ENCODE data around the gene TSPAN16.

Gene TSPAN16

DNA sequence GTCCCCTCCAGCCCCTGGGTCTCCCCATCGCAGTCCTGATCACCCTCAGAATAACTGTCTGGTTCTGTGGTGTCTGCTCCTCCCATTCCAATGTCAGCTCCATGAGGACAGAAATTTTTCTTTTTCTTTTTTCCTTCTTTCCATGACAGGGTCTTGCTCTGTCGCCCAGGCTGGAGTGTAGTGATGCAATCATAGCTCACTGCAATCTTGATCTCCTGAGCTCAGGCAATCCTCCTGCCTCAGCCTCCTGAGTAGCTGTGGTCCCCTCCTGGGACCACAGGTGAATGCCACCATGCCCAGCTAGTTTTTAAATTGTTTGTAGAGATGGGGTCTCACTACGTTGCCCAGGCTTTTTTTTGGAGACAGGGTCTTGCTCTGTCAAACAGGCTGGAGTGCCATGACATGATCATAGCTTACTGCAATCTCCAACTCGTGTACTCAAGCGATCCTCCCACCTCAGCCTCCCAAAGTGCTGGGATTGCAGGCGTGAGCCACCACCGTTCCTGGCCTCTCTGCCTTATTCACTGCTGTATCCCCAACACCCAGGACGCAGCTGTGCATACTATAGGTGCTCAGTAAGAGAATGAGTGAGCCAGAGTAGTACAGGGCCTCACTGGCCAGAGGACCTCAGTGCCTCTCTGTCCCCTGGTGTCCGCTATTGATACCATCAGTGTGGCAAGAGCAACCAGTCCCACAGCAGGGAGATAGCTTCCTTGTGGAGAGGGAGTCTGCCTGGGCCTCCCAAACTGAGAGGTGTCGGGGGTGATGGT is 28.5 kb upstream of the TSPAN16 start:
- H3K27me3 ChIP-seq (ENCODE audit: insufficient read depth, low read length, poor library complexity, severe bottlenecking), result no peaks in the 10 kb centered on the region
- H3K4me2 ChIP-seq (ENCODE audit: low read depth, low read length, poor library complexity, severe bottlenecking), result no peak overlapping the region
- no peaks in the 10 kb centered on the region for H3K79me2 ChIP-seq (ENCODE audit: insufficient read depth, low read length)
- H3K9ac ChIP-seq (ENCODE audit: low read depth, low read length, poor library complexity, severe bottlenecking), result no peak overlapping the region
- no peaks in the 10 kb centered on the region for H3K4me1 ChIP-seq (ENCODE audit: insufficient read depth, low read length, poor library complexity, severe bottlenecking)
- H2AFZ ChIP-seq (ENCODE audit: low read length), result no peak overlapping the region
- H3K9me2 ChIP-seq (replicated peaks; ENCODE audit: low read depth, low read length), result no peaks in the 10 kb centered on the region
- H3K36me3 ChIP-seq (ENCODE audit: insufficient read depth, low read length), result no peaks in the 10 kb centered on the region
- TF ChIP-seq, protein P1, sequence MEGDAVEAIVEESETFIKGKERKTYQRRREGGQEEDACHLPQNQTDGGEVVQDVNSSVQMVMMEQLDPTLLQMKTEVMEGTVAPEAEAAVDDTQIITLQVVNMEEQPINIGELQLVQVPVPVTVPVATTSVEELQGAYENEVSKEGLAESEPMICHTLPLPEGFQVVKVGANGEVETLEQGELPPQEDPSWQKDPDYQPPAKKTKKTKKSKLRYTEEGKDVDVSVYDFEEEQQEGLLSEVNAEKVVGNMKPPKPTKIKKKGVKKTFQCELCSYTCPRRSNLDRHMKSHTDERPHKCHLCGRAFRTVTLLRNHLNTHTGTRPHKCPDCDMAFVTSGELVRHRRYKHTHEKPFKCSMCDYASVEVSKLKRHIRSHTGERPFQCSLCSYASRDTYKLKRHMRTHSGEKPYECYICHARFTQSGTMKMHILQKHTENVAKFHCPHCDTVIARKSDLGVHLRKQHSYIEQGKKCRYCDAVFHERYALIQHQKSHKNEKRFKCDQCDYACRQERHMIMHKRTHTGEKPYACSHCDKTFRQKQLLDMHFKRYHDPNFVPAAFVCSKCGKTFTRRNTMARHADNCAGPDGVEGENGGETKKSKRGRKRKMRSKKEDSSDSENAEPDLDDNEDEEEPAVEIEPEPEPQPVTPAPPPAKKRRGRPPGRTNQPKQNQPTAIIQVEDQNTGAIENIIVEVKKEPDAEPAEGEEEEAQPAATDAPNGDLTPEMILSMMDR (conservative IDR thresholded peaks at IDR 0.05; ENCODE audit: low read length), result no peak
- TF ChIP-seq EZH2phosphoT487 (IDR thresholded peaks at IDR 0.05; ENCODE audit: borderline replicate concordance), result no peak
- H4K20me1 ChIP-seq (ENCODE audit: insufficient read depth, low read length, poor library complexity, severe bottlenecking), result no peaks in the 10 kb centered on the region
- no peak overlapping the region for H3K4me3 ChIP-seq (ENCODE audit: low read length, poor library complexity, severe bottlenecking)
- H3K9me3 ChIP-seq (ENCODE audit: insufficient read depth, low read depth, low read length), result no peaks in the 10 kb centered on the region
- H3F3A ChIP-seq (ENCODE audit: low read depth), result no peaks in the 10 kb centered on the region

DNA sequence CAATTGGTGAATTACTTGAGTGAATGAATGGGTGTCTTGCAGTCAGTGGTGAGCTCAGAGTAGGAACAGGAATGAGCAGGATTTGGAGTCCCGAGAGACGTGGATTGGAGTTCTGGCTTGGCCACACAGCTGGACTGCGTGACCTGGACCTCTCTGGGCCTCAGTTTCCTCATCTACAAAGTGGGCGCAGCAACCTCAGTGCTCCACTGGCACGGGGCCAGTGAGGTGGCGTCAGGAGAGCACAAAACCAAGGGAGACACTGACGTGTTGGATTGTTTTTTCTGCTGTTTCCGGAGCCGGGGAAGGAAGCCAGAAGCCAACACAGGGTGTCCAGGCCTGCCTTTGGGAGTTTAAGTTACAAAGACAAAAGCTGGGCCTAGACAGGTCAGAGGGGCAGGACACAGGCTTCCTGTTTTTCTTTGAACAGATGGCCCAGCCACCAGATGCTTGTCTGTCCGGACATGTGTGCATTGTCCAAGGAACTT is 27.1 kb upstream of the TSPAN16 start:
- H3K9me3 ChIP-seq (ENCODE audit: insufficient read depth, low read depth, low read length), result no peaks in the 10 kb centered on the region
- H3K4me3 ChIP-seq (ENCODE audit: low read length, poor library complexity, severe bottlenecking), result no peak overlapping the region
- no peaks in the 10 kb centered on the region for H3K27me3 ChIP-seq (ENCODE audit: insufficient read depth, low read length, poor library complexity, severe bottlenecking)
- H3K4me1 ChIP-seq (ENCODE audit: insufficient read depth, low read length, poor library complexity, severe bottlenecking), result no peaks in the 10 kb centered on the region
- TF ChIP-seq EZH2phosphoT487 (IDR thresholded peaks at IDR 0.05; ENCODE audit: borderline replicate concordance), result no peak
- TF ChIP-seq, protein P1 (conservative IDR thresholded peaks at IDR 0.05; ENCODE audit: low read length), result no peak
- no peak overlapping the region for H2AFZ ChIP-seq (ENCODE audit: low read length)
- H3K79me2 ChIP-seq (ENCODE audit: insufficient read depth, low read length), result no peaks in the 10 kb centered on the region
- no peak overlapping the region for H3K4me2 ChIP-seq (ENCODE audit: low read depth, low read length, poor library complexity, severe bottlenecking)
- H3K9ac ChIP-seq (ENCODE audit: low read depth, low read length, poor library complexity, severe bottlenecking), result no peak overlapping the region
- H3F3A ChIP-seq (ENCODE audit: low read depth), result no peaks in the 10 kb centered on the region
- H3K9me2 ChIP-seq (replicated peaks; ENCODE audit: low read depth, low read length), result no peaks in the 10 kb centered on the region
- H3K36me3 ChIP-seq (ENCODE audit: insufficient read depth, low read length), result no peaks in the 10 kb centered on the region
- H4K20me1 ChIP-seq (ENCODE audit: insufficient read depth, low read length, poor library complexity, severe bottlenecking), result no peaks in the 10 kb centered on the region

DNA sequence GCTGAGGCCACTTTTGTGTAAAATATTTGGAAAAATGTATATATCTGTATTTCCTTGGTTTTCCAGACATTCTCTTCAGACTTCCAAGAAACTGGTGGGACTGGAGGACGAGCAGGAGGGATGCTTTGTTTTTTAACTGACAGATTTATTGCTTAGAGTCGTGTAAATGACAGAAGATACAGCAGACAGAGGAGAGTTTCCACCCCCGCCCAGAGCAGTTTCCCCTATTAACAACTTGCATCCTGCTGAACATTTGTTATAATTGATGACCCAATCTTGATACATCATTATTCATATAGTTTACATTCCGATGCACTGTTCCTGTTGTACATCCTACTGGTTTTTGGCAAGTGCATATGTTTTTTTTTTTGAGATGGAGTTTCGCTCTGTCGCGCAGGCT is 26.6 kb upstream of the TSPAN16 start:
- Histone ChIP-seq H3K9ac (ENCODE audit: low read depth, low read length, poor library complexity, severe bottlenecking) (no peak overlapping the region), H2AFZ (ENCODE audit: low read length) (no peak overlapping the region), H3K79me2 (ENCODE audit: insufficient read depth, low read length) (no peaks in the 10 kb centered on the region), H3F3A (ENCODE audit: low read depth) (no peaks in the 10 kb centered on the region), H3K4me2 (ENCODE audit: low read depth, low read length, poor library complexity, severe bottlenecking) (no peak overlapping the region), H3K27me3 (ENCODE audit: insufficient read depth, low read length, poor library complexity, severe bottlenecking) (no peaks in the 10 kb centered on the region), H3K4me3 (ENCODE audit: low read length, poor library complexity, severe bottlenecking) (no peak overlapping the region), H3K9me3 (ENCODE audit: insufficient read depth, low read depth, low read length) (no peaks in the 10 kb centered on the region), H4K20me1 (ENCODE audit: insufficient read depth, low read length, poor library complexity, severe bottlenecking) (no peaks in the 10 kb centered on the region), H3K4me1 (ENCODE audit: insufficient read depth, low read length, poor library complexity, severe bottlenecking) (no peaks in the 10 kb centered on the region), H3K9me2 (replicated peaks; ENCODE audit: low read depth, low read length) (no peaks in the 10 kb centered on the region), H3K36me3 (ENCODE audit: insufficient read depth, low read length) (no peaks in the 10 kb centered on the region)
- TF ChIP-seq, protein P1 (conservative IDR thresholded peaks at IDR 0.05; ENCODE audit: low read length), result no peak
- no peak for TF ChIP-seq EZH2phosphoT487 (IDR thresholded peaks at IDR 0.05; ENCODE audit: borderline replicate concordance)

All from Loucy (cell line).